AG04450 (cell line): Measurements from ENCODE around the gene CAPN13. TPM values are rescaled to one million over a fixed set of nuclear protein-coding genes. Genes with fewer than 3 reads are reported as not detected.

Source experiments
- CTCF ChIA-PET: fragments of 300-600, 350-600 bp; formaldehyde crosslinking; extraction: SDS; loops from one replicate; lab custom pipeline; 2022; ENCODE audit warnings: antibody characterized with exemption, inconsistent platforms; lab: Charles Lee
- POLR2A ChIA-PET: fragments of 350-600 bp; formaldehyde crosslinking; extraction: SDS; loops from one replicate; lab custom pipeline; 2021; ENCODE audit warnings: antibody characterized with exemption, inconsistent platforms; lab: Yijun Ruan, JAX
- DNase-seq: peaks from one replicate; pipeline ENCODE4 v3.0.0-alpha.2; 2011; ENCODE audit warnings: low read depth, low spot score
- H3K27ac ChIP-seq: one replicate; pipeline ENCODE4 v1.5.1; 2012; ENCODE audit warnings: low read depth, low read length, control low read depth
- H3K27me3 ChIP-seq: one replicate; pipeline ENCODE4 v1.6.0; 2012; ENCODE audit warnings: low read length; ENCODE audit not compliant: control insufficient read depth, insufficient read depth
- H3K4me3 ChIP-seq: 2 replicates; pipeline ENCODE4 v1.5.1; 2011; ENCODE audit warnings: mild to moderate bottlenecking, low read depth, low read length, control low read depth
- H3K9me3 ChIP-seq: 2 replicates; pipeline ENCODE4 v1.5.1; 2012; ENCODE audit warnings: low read length; ENCODE audit not compliant: control insufficient read depth, insufficient read depth
- polyA plus RNA-seq: library from polyadenylated mRNA; depleted of rRNA; stranded (reverse); fragments of >200 nt; gene quantifications from 2 replicates; pipeline ENCODE4 v1.2.3, GENCODE V29; 2011
- TF ChIP-seq, protein P1 (sequence below): IDR thresholded peaks from 2 replicates; pipeline ENCODE4 v1.5.1; 2011; ENCODE audit warnings: low read depth, low read length, control low read depth, inconsistent platforms

The CAPN13 gene
- polyA plus RNA-seq, 1 experiment = not detected

DNA sequence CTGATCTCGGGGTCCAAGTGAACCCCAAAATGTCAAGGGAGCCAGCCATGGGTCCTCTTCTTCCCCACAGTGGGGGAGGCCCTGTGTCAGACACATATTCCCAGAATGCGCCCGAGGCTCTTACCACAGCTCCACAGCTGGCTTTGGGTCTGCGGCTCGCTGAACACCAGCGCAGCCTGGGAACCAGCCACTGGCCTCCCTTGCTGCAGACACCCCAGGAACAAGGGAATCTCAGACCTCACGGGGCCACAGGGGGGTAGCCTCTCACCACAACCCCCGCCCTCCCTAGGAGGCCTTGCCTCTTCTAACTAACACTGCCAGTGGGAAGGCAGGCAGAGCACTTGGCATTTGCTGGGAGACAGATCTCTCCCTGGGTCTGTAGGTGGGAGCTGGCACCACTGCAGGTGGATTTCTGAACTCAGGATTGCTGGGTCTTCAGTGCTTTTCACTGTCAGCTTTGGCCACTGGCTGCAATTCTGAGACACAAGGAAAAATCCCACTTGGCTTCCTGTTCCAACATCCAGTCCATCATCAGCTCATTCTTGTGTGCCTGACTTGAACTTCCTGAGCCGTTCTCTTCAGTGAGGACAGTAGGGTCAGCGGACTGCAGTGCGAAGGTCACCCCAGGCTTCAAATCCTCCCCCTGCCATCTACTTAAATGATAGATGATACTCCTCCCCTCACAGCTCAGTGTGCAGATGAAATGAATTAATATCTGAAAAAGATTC lies 128.7 kb downstream of the CAPN13 start:
- CTCF ChIA-PET = interaction anchor here (1.8 kb wide), 1 partner anchor 33 kb away, joined by 4 read pairs; no protein-coding TSS in a partner anchor
- H3K27me3 ChIP-seq = no peaks in the 10 kb centered on the region
- H3K27ac ChIP-seq = no peak overlapping the region
- POLR2A ChIA-PET = no interaction called here
- TF ChIP-seq, protein P1, sequence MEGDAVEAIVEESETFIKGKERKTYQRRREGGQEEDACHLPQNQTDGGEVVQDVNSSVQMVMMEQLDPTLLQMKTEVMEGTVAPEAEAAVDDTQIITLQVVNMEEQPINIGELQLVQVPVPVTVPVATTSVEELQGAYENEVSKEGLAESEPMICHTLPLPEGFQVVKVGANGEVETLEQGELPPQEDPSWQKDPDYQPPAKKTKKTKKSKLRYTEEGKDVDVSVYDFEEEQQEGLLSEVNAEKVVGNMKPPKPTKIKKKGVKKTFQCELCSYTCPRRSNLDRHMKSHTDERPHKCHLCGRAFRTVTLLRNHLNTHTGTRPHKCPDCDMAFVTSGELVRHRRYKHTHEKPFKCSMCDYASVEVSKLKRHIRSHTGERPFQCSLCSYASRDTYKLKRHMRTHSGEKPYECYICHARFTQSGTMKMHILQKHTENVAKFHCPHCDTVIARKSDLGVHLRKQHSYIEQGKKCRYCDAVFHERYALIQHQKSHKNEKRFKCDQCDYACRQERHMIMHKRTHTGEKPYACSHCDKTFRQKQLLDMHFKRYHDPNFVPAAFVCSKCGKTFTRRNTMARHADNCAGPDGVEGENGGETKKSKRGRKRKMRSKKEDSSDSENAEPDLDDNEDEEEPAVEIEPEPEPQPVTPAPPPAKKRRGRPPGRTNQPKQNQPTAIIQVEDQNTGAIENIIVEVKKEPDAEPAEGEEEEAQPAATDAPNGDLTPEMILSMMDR = no peak
- no peak for DNase-seq
- no peaks in the 10 kb centered on the region for H3K9me3 ChIP-seq
- no peak overlapping the region for H3K4me3 ChIP-seq

DNA sequence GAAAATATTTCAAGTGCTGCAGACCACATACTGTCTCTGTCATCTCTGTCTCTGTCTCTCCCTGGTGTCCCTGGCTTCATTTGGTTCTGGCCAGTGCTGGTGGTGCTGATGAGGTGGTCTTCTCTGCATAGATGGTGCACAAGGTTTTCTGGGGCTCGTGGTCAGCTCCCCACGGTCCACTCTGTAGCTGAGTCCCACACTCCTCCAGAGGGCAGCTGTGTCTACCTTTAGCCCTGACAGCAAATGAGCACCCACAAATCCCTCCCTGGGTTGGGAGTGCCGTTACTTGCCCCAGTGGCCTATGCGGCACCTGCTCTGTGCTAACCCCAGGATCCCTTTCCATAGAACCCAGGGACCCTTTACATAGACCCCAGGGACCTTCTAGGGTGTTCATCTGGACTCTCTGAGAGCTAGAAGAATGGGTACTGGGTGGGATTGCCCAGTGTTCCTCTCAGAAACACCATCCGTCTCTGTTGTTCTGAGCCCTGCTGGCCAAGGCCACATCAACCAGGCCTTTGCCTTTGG lies 129.3 kb downstream of the CAPN13 start:
- POLR2A ChIA-PET = no interaction called here

DNA sequence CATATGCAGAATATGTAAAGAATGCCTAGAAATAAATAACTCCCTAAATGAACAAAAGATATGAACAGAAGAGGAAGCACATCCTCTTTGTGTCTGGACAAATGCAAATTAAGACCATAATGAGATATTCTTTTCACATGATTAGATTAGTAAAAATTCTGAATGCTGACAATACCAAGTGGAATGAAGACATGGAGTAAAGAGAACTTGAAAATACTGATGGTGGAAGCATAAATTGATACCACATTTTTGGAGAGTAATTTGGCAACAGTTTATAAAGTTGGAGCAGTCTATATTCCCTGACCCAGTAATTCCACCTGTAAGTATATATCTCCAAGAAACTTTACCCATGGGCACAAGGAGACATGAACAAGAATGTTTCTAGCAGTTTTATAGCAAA lies 130.0 kb downstream of the CAPN13 start:
- ChIA-PET CTCF (interaction anchor here (1.8 kb wide), 1 partner anchor 34 kb away, joined by 4 read pairs; no protein-coding TSS in a partner anchor), POLR2A (no interaction called here)
- TF ChIP-seq, protein P1 = no peak

More for the DNA sequence above, 129.3 kb downstream of the CAPN13 start:
- no peak overlapping the region for H3K4me3 ChIP-seq
- no peaks in the 10 kb centered on the region for H3K27me3 ChIP-seq
- TF ChIP-seq, protein P1 = no peak
- no peak overlapping the region for H3K27ac ChIP-seq
- DNase-seq = no peak
- CTCF ChIA-PET = interaction anchor here (1.8 kb wide), 1 partner anchor 34 kb away, joined by 4 read pairs; no protein-coding TSS in a partner anchor
- H3K9me3 ChIP-seq = no peaks in the 10 kb centered on the region

DNA sequence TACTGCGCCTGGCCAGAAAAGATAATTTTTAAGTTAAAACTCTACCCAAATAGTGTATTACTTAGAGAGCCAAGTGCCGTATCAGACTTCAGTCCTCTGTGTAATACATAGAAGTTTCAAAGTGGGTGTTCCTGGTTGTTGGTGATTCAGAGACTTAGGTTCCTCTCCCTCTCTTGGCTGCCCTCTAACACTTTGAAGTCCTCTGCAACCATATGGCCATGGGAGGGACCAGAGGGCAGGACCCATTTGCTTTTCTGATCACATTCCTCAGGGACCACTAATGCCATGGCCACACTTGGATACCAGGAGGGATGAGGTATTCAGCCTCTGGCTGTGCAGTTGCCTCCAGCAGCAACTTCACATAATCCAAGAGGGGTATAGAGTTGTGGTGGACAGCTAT lies 131.5 kb downstream of the CAPN13 start:
- no peak overlapping the region for H3K27ac ChIP-seq
- no peak overlapping the region for H3K4me3 ChIP-seq
- POLR2A ChIA-PET = no interaction called here
- no peaks in the 10 kb centered on the region for H3K27me3 ChIP-seq
- H3K9me3 ChIP-seq = peaks cover under 1% of the 10 kb centered on the region
- DNase-seq = no peak
- TF ChIP-seq, protein P1 = no peak
- CTCF ChIA-PET = interaction anchor here (1.4 kb wide), 1 partner anchor 468 kb away, joined by 3 read pairs; no protein-coding TSS in a partner anchor

More for the DNA sequence above, 130.0 kb downstream of the CAPN13 start:
- Histone ChIP-seq H3K4me3 (no peak overlapping the region), H3K9me3 (no peaks in the 10 kb centered on the region), H3K27ac (no peak overlapping the region), H3K27me3 (no peaks in the 10 kb centered on the region)
- no peak for DNase-seq

DNA sequence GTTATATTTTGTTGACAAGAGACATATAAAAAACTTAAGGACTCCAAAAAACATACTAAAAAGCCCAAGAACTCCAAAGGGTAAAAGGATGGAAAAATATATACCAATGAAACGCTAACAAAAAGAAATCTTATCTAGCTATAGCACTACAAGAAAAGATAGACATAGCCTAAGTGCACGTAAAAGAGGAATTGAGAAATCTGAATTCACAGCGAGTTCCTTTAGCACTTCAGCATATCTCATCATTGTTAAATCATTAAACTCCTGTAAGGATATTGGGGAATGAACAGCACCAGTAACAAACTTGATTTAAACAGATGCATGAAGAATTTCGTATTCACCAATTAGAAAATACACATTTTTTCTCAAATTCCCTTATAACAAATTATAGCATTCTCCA lies 134.1 kb downstream of the CAPN13 start:
- TF ChIP-seq, protein P1 = no peak
- DNase-seq = no peak
- H3K4me3 ChIP-seq = no peak overlapping the region
- no peaks in the 10 kb centered on the region for H3K27me3 ChIP-seq
- no peak overlapping the region for H3K27ac ChIP-seq
- ChIA-PET CTCF (interaction anchor here (1.8 kb wide), 1 partner anchor 38 kb away, joined by 6 read pairs; no protein-coding TSS in a partner anchor), POLR2A (no interaction called here)
- H3K9me3 ChIP-seq = peaks cover 10% of the 10 kb centered on the region
